Measurements from ENCODE around the gene HMBS.
"Not testable (repeated sequence)": the region's sequence is repeated elsewhere in the genome, so short reads cannot be mapped to it uniquely, and the experiment has no call there.

HMBS gene

DNA sequence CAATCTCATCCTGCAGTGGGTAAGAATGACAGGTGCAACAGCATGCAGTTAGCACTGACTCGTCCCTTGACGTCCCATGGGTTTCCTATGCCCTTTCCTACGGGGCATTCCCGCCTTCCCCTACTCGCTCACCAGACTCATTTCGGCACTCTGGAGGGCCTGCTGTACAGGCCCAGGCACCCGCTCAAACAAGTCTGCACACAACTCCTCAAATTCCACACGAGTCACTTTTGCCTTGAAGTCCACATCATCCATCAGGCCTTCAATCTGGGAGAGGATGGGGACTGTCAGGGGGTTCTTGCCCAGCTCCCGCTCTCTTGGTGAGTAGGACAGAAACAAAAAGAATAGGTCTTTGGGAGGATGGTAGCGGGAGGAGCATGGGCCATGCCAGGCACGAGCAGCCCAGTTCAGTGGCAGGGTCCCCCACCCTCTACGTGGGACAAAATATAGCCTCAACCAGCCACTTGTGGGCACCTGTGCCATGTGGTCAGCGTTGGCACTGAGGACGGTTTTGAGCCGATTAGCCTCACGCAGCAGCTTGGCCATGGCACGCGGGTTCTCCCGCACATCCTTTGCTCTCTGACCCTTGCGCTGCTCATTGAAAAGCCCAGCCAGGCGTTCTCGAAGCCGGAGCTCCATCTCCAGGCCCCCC, 32.4 kb upstream of the HMBS start:
- no peaks in the 10 kb centered on the region for H3K9me3 ChIP-seq (ENCODE audit: low read length)
- H3K36me3 ChIP-seq (ENCODE audit: insufficient read depth, low read length): peaks cover 72% of the 10 kb centered on the region

DNA sequence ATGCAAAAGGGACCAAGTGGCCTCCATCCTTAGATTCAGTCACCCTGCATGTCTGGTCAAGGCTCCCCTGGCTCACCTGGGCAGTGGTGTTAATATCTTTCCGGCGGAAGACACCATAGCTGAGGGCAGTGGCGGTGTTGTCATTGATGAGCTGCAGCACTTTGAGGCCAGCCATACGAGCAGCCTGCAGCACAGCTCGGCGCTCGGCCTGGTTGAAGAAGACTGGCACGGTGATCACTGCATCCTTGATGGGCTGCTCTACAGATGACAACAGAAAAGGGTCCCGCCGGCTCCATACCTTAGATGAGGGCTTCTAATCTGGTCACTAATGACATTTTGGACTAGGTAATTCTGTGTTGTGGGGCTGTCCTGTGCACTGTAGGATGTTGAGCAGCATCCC, 30.3 kb upstream of the HMBS start:
- H3K9ac ChIP-seq (ENCODE audit: low read length): no peak overlapping the region
- H3K27ac ChIP-seq (ENCODE audit: low read depth, low read length): no peak overlapping the region
- H3K27me3 ChIP-seq (ENCODE audit: control insufficient read depth in 1 of 2, insufficient read depth in 2 of 2, low read length in 2 of 2): no peaks in the 10 kb centered on the region
- H3K36me3 ChIP-seq (ENCODE audit: insufficient read depth, low read length): peaks cover 51% of the 10 kb centered on the region
- H3K4me3 ChIP-seq (ENCODE audit: low read depth in 1 of 2, low read length in 2 of 2): no peak overlapping the region
- H3K9me3 ChIP-seq (ENCODE audit: low read length): no peaks in the 10 kb centered on the region
- peaks cover 14% of the 10 kb centered on the region for H3K4me1 ChIP-seq (ENCODE audit: insufficient read depth, low read length)

More for the DNA sequence above, 32.4 kb upstream of the HMBS start:
- H3K4me1 ChIP-seq (ENCODE audit: insufficient read depth, low read length): peaks cover 14% of the 10 kb centered on the region
- H3K4me3 ChIP-seq (ENCODE audit: low read depth in 1 of 2, low read length in 2 of 2): no peak overlapping the region
- no peak overlapping the region for H3K9ac ChIP-seq (ENCODE audit: low read length)
- H3K27me3 ChIP-seq (ENCODE audit: control insufficient read depth in 1 of 2, insufficient read depth in 2 of 2, low read length in 2 of 2): no peaks in the 10 kb centered on the region
- no peak overlapping the region for H3K27ac ChIP-seq (ENCODE audit: low read depth, low read length)

DNA sequence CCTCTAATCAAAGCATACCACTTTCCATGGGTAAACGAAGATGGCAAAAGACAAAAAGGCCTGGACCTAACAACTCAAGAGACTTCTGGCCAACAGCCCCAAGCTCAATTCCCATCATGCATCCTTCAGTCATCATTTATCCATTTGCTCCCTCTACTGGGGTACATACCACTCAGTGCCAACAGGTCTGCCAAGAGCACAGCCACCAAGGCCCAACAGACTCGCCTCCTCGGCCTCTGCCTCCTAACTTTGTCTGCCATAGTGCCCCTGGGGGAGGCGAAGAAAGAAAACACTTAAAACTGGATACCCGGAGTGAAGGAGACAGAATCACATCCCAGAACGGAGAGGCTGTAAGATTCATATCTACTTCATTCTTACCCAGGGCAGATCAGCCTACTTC, 28.8 kb upstream of the HMBS start:
- Histone ChIP-seq H3K9me3 (ENCODE audit: low read length) (no peaks in the 10 kb centered on the region), H3K36me3 (ENCODE audit: insufficient read depth, low read length) (peaks cover 42% of the 10 kb centered on the region), H3K4me3 (ENCODE audit: low read depth in 1 of 2, low read length in 2 of 2) (peak overlapping the region; percentile 79 to 91), H3K27ac (ENCODE audit: low read depth, low read length) (peak overlapping the region; percentile 85), H3K9ac (ENCODE audit: low read length) (peak overlapping the region; percentile 78), H3K27me3 (ENCODE audit: control insufficient read depth in 1 of 2, insufficient read depth in 2 of 2, low read length in 2 of 2) (no peaks in the 10 kb centered on the region), H3K4me1 (ENCODE audit: insufficient read depth, low read length) (peaks cover 14% of the 10 kb centered on the region)

DNA sequence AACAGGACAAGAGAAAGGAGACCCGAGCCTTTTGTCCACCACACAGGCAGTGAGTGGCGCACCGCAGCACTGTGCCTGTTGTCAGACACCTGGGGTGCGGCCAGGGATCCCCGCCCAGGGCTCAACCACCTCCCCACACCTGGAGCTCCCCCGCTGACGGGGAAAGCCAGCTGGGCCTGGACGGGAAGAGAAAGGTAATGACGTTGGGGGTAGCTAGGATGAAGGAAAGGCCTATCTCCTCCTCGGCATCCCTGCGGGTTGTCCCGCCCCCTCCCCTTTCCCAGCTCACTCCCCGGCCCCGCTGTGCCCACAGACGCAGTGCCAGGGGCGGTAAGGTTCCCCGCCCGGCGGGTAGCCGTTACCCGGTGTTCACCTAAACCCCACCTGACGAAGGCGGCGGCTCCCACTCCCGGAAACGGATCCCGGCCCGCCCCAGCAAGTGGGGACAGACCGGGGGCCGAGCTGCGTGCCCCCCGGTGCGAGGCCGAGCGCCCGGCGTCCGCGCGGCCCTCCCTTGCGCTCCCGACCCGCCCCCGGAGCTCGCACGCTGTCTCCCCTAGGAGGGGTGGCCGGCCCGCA, 28.2 kb upstream of the HMBS start:
- H3K27me3 ChIP-seq (ENCODE audit: control insufficient read depth in 1 of 2, insufficient read depth in 2 of 2, low read length in 2 of 2): no peaks in the 10 kb centered on the region
- no peaks in the 10 kb centered on the region for H3K9me3 ChIP-seq (ENCODE audit: low read length)
- peaks cover 36% of the 10 kb centered on the region for H3K36me3 ChIP-seq (ENCODE audit: insufficient read depth, low read length)

DNA sequence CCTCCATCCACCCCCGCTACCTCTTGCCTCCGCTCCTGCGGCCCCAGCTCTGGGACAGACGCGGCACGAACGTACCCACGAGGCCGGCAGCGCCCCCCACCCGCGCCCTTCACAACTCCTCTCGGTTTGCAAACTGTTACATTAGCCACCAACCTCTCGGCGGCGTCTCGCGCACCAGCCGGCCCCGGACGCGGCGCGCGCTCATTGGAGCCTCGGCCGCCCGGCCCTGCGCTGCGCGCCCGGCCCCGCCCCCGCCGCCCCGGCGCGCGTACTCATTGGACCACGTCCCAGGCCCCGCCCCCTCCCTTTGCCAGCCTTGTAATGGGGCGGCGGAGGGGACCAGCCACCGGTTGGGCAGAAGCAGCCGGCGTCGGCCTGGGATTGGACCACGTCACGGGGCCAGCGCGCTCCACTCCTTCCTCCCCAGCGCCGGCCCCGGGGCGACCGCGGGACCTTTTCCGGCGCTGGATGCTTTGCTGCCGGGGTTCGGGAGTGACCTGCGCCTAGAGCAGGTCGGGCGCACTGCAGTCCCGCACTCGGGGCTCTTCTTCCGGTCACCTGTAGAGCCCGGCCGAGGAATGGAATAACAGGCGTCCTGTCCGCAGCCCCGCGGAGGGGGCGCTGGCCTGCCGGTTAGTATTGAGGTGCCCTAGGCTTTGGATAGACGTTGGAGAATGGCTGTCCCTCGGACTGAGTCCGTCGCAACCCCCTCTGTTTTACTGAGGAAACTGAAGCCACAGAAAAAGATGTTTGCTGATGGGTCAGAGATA, 27.5 kb upstream of the HMBS start, which contains the start of gene HYOU1:
TSS of gene HYOU1 (minus strand) at position 206 of the 770 bp plus-strand sequence. CDS start 1,045 bp downstream, outside the sequence.
- H3K9me3 ChIP-seq (ENCODE audit: low read length): no peaks in the 10 kb centered on the region
- peak within 1 kb of the TSS; percentile 78 for H3K9ac ChIP-seq (ENCODE audit: low read length)
- H3K4me1 ChIP-seq (ENCODE audit: insufficient read depth, low read length): peaks cover 14% of the 10 kb centered on the region
- peaks cover 30% of the 10 kb centered on the region for H3K36me3 ChIP-seq (ENCODE audit: insufficient read depth, low read length)
- peak within 1 kb of the TSS; percentile 91 to 92 for H3K4me3 ChIP-seq (ENCODE audit: low read depth in 1 of 2, low read length in 2 of 2)
- H3K27ac ChIP-seq (ENCODE audit: low read depth, low read length): peak within 1 kb of the TSS; percentile 94
- no peaks in the 10 kb centered on the region for H3K27me3 ChIP-seq (ENCODE audit: control insufficient read depth in 1 of 2, insufficient read depth in 2 of 2, low read length in 2 of 2)

More for the DNA sequence above, 28.2 kb upstream of the HMBS start:
- Histone ChIP-seq H3K27ac (ENCODE audit: low read depth, low read length) (peak overlapping the region; percentile 85), H3K9ac (ENCODE audit: low read length) (peak overlapping the region; percentile 78), H3K4me3 (ENCODE audit: low read depth in 1 of 2, low read length in 2 of 2) (peak overlapping the region; percentile 79 to 91), H3K4me1 (ENCODE audit: insufficient read depth, low read length) (peaks cover 14% of the 10 kb centered on the region)

DNA sequence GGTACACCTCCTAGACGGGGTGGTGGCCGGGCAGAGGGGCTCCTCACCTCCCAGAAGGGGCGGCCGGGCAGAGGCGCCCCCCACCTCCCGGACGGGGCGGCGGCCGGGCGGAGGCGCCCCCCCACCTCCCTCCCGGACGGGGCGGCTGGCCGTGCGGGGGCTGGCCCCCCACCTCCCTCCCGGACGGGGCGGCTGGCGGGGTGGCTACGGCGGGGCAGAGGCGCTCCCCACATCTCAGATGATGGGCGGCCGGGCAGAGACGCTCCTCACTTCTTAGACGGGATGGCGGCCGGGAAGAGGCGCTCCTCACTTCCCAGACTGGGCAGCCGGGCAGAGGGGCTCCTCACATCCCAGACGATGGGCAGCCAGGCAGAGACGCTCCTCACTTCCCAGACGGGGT, 25.6 kb upstream of the HMBS start:
- not testable (repeated sequence) for H3K9ac ChIP-seq (ENCODE audit: low read length); H3K9me3 ChIP-seq (ENCODE audit: low read length); H3K27me3 ChIP-seq (ENCODE audit: control insufficient read depth in 1 of 2, insufficient read depth in 2 of 2, low read length in 2 of 2); H3K27ac ChIP-seq (ENCODE audit: low read depth, low read length); H3K4me3 ChIP-seq (ENCODE audit: low read depth in 1 of 2, low read length in 2 of 2)
- Histone ChIP-seq H3K36me3 (ENCODE audit: insufficient read depth, low read length) (peaks cover 10% of the 10 kb centered on the region), H3K4me1 (ENCODE audit: insufficient read depth, low read length) (peaks cover 14% of the 10 kb centered on the region)

DNA sequence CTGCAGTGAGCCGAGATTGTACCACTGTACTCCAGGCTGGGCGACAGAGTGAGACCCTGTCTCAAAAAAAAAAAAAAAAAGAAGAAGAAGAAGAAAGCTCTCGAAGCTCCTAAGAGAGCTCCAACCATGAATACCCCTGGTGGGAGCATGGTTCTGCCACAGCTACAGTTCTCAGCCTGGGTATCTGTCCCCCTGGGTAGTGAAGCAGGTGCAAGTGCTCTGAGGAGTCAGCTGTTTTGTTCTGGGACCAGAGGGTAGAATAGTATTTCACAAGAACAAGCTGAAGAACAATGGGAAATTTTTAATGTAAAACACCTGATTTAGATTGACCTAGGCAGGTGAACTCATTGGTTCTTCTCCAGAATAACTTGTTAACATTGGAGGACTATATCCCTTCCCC, 23.4 kb upstream of the HMBS start:
- H3K27me3 ChIP-seq (ENCODE audit: control insufficient read depth in 1 of 2, insufficient read depth in 2 of 2, low read length in 2 of 2): no peaks in the 10 kb centered on the region
- no peak overlapping the region for H3K27ac ChIP-seq (ENCODE audit: low read depth, low read length)
- no peaks in the 10 kb centered on the region for H3K36me3 ChIP-seq (ENCODE audit: insufficient read depth, low read length)
- peaks cover 8% of the 10 kb centered on the region for H3K4me1 ChIP-seq (ENCODE audit: insufficient read depth, low read length)
- no peaks in the 10 kb centered on the region for H3K9me3 ChIP-seq (ENCODE audit: low read length)
- no peak overlapping the region for H3K4me3 ChIP-seq (ENCODE audit: low read depth in 1 of 2, low read length in 2 of 2)
- no peak overlapping the region for H3K9ac ChIP-seq (ENCODE audit: low read length)

DNA sequence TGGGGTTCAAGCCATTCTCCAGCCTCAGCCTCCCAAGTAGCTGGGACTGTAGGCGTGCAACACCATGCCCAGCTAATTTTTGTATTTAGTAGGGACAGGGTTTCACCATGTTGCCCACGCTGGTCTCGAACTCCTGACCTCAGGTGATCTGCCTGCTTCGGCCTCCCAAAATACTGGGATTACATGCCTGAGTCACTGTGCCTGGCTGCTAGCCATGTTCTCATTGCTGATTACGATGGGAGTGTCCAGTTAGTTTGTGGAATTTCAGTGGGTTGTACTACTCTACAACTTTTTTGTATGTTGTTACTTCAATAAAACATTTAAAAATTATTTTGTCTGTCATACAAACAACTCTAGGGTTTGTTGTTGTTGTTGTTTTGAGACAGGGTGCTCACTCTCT, 21.9 kb upstream of the HMBS start:
- no peaks in the 10 kb centered on the region for H3K27me3 ChIP-seq (ENCODE audit: control insufficient read depth in 1 of 2, insufficient read depth in 2 of 2, low read length in 2 of 2)
- H3K9ac ChIP-seq (ENCODE audit: low read length): no peak overlapping the region
- H3K36me3 ChIP-seq (ENCODE audit: insufficient read depth, low read length): no peaks in the 10 kb centered on the region
- H3K9me3 ChIP-seq (ENCODE audit: low read length): no peaks in the 10 kb centered on the region
- H3K4me3 ChIP-seq (ENCODE audit: low read depth in 1 of 2, low read length in 2 of 2): no peak overlapping the region
- H3K4me1 ChIP-seq (ENCODE audit: insufficient read depth, low read length): peaks cover 13% of the 10 kb centered on the region
- H3K27ac ChIP-seq (ENCODE audit: low read depth, low read length): no peak overlapping the region

DNA sequence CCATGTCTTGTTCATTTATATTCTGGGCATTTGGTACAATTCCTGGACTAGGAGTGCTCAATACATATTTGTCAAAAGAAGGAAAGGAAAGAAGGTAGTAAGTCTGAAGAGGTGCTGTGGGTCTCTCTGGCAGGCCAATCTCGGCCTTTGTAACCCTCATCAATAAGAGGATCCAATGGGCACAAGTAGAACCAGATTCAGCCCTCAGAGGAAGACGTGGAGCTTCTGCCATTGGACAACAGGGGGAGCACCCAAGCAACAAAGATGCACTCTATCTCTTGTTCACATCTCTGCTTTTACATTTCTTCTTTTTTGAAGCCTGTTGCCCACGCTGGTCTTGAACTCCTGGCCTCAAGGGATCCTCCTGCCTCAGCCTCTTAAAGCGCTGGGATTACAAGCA, 19.3 kb upstream of the HMBS start:
- Histone ChIP-seq H3K36me3 (ENCODE audit: insufficient read depth, low read length) (peaks cover 4% of the 10 kb centered on the region), H3K9me3 (ENCODE audit: low read length) (no peaks in the 10 kb centered on the region), H3K27ac (ENCODE audit: low read depth, low read length) (no peak overlapping the region), H3K4me3 (ENCODE audit: low read depth in 1 of 2, low read length in 2 of 2) (no peak overlapping the region), H3K4me1 (ENCODE audit: insufficient read depth, low read length) (peaks cover 22% of the 10 kb centered on the region), H3K9ac (ENCODE audit: low read length) (no peak overlapping the region), H3K27me3 (ENCODE audit: control insufficient read depth in 1 of 2, insufficient read depth in 2 of 2, low read length in 2 of 2) (no peaks in the 10 kb centered on the region)

DNA sequence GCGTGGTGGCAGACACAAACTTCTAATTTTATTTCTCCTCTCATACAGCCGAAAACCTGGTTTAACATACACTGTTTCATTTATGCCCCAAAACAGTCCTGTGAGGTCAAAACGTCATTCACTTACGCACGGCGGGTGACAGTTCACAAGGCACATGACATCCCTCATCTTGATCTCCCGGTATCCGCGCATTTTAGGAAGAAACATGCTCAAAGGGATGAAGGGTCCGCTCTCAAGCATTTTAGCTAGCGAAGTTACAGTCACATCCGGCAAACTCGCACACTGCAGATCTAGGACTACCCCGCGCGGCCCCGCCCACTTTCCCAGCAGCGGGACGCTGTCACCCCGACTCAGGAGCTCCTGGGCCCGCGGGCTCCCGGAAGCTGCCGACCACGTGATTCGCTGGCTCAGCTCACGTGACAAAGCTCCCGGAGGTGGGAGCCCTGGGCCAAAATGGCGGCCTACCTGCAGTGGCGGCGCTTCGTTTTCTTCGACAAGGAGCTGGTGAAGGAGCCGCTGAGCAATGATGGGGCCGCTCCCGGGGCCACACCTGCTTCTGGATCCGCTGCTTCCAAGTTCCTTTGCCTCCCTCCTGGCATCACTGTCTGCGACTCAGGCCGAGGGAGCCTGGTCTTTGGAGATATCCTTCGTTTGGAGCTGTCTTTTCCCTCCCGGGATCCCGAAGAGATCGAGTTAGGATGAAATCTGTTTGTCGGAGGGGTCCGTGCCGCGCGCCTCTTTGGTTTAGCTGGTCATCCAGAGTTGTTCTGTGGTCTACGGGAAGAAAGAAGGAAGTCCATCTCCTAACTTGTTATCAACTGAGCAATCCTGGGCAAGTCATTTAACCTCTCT, 17.1 kb upstream of the HMBS start, which contains the start of gene VPS11:
TSS of gene VPS11 (plus strand) at position 448 of the 852 bp plus-strand sequence. CDS start at position 454, 6 bp downstream.
- Histone ChIP-seq H3K4me1 (ENCODE audit: insufficient read depth, low read length) (peaks cover 22% of the 10 kb centered on the region), H3K27ac (ENCODE audit: low read depth, low read length) (peak within 1 kb of the TSS; percentile 95), H3K27me3 (ENCODE audit: control insufficient read depth in 1 of 2, insufficient read depth in 2 of 2, low read length in 2 of 2) (no peaks in the 10 kb centered on the region), H3K9ac (ENCODE audit: low read length) (peak within 1 kb of the TSS; percentile 93), H3K9me3 (ENCODE audit: low read length) (no peaks in the 10 kb centered on the region), H3K4me3 (ENCODE audit: low read depth in 1 of 2, low read length in 2 of 2) (peak within 1 kb of the TSS; percentile 51 to 100), H3K36me3 (ENCODE audit: insufficient read depth, low read length) (peaks cover 18% of the 10 kb centered on the region)

DNA sequence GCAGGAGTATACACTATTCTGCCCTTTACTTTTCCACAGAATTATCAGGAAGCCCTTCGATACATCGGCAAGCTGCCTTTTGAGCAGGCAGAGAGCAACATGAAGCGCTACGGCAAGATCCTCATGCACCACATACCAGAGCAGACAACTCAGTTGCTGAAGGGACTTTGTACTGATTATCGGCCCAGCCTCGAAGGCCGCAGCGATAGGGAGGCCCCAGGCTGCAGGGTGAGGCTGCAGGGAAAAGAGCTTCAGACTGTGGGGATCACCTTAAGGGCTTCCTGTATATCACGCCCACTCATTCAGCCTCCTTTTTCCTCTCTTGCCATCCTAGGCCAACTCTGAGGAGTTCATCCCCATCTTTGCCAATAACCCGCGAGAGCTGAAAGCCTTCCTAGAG, 6.8 kb upstream of the HMBS start:
- no peaks in the 10 kb centered on the region for H3K27me3 ChIP-seq (ENCODE audit: control insufficient read depth in 1 of 2, insufficient read depth in 2 of 2, low read length in 2 of 2)
- no peaks in the 10 kb centered on the region for H3K9me3 ChIP-seq (ENCODE audit: low read length)
- peaks cover 77% of the 10 kb centered on the region for H3K36me3 ChIP-seq (ENCODE audit: insufficient read depth, low read length)
- H3K27ac ChIP-seq (ENCODE audit: low read depth, low read length): no peak overlapping the region
- no peaks in the 10 kb centered on the region for H3K4me1 ChIP-seq (ENCODE audit: insufficient read depth, low read length)
- no peak overlapping the region for H3K9ac ChIP-seq (ENCODE audit: low read length)
- no peak overlapping the region for H3K4me3 ChIP-seq (ENCODE audit: low read depth in 1 of 2, low read length in 2 of 2)
